ENCODE measurements around the gene ADAMTS7. TPM values are rescaled to one million over a fixed set of nuclear protein-coding genes. Genes with fewer than 3 reads are reported as not detected.
A peak's percentile ranks its signal among the peaks of the same experiment; 100 is the strongest.
"Not testable (repeated sequence)": the region's sequence is repeated elsewhere in the genome, so short reads cannot be mapped to it uniquely, and the experiment has no call there.

ADAMTS7 gene
- total and polyA plus RNA-seq, 5 donors from 2014 or later = not detected

GRCh38 chr15:78771020-78771419 is 40.2 kb downstream of the ADAMTS7 start:
- not testable (repeated sequence) for H3K4me1 Mint-ChIP-seq; H3K36me3 ChIP-seq (ENCODE audit: control insufficient read depth, insufficient read depth, low read length); H3K9me3 ChIP-seq (ENCODE audit: control insufficient read depth in 2 of 2, low read length in 2 of 2); H3K27ac Mint-ChIP-seq; ATAC-seq (ENCODE audit: low read depth in 2 of 2); H3K9me3 Mint-ChIP-seq; H3K27me3 Mint-ChIP-seq; DNase-seq; H3K36me3 Mint-ChIP-seq; H3K4me3 Mint-ChIP-seq; H3K27ac ChIP-seq (ENCODE audit: insufficient read depth, low read length, poor library complexity, severe bottlenecking); H3K4me3 ChIP-seq (ENCODE audit: low read depth, low read length); H3K27me3 ChIP-seq (ENCODE audit: control insufficient read depth, insufficient read depth, low read length); H3K4me1 ChIP-seq (ENCODE audit: control insufficient read depth, insufficient read depth, low read length, poor library complexity, severe bottlenecking)

GRCh38 chr15:78769473-78770225 is 41.6 kb downstream of the ADAMTS7 start:
- not testable (repeated sequence) for H3K27me3 ChIP-seq (ENCODE audit: control insufficient read depth, insufficient read depth, low read length); H3K4me1 ChIP-seq (ENCODE audit: control insufficient read depth, insufficient read depth, low read length, poor library complexity, severe bottlenecking); H3K9me3 Mint-ChIP-seq; DNase-seq; H3K9me3 ChIP-seq (ENCODE audit: control insufficient read depth in 2 of 2, low read length in 2 of 2); ATAC-seq (ENCODE audit: low read depth in 2 of 2); H3K4me3 ChIP-seq (ENCODE audit: low read depth, low read length); H3K36me3 Mint-ChIP-seq; H3K4me3 Mint-ChIP-seq; H3K27me3 Mint-ChIP-seq; H3K27ac ChIP-seq (ENCODE audit: insufficient read depth, low read length, poor library complexity, severe bottlenecking); H3K36me3 ChIP-seq (ENCODE audit: control insufficient read depth, insufficient read depth, low read length); H3K4me1 Mint-ChIP-seq
- H3K27ac Mint-ChIP-seq = peak overlapping the region in 2 of 3 donors; percentile 20 to 73

- H3K36me3 ChIP-seq (ENCODE audit: control insufficient read depth, insufficient read depth, low read length) = no peaks in the 10 kb centered on the region
- Mint-ChIP-seq H3K9me3 (no peaks in the 10 kb centered on the region), H3K27me3 (no peaks in the 10 kb centered on the region), H3K4me3 (no peak overlapping the region), H3K36me3 (no peaks in the 10 kb centered on the region), H3K4me1 (no peaks in the 10 kb centered on the region), H3K27ac (peak overlapping the region in 2 of 3 donors; percentile 20 to 73)
- H3K27me3 ChIP-seq (ENCODE audit: control insufficient read depth, insufficient read depth, low read length) = no peaks in the 10 kb centered on the region
- no peak overlapping the region for H3K4me3 ChIP-seq (ENCODE audit: low read depth, low read length)
- no peaks in the 10 kb centered on the region for H3K9me3 ChIP-seq (ENCODE audit: control insufficient read depth in 2 of 2, low read length in 2 of 2)
- DNase-seq (no peak), ATAC-seq (ENCODE audit: low read depth in 2 of 2) (no peak)
- H3K27ac ChIP-seq (ENCODE audit: insufficient read depth, low read length, poor library complexity, severe bottlenecking) = no peak overlapping the region
- H3K4me1 ChIP-seq (ENCODE audit: control insufficient read depth, insufficient read depth, low read length, poor library complexity, severe bottlenecking) = no peaks in the 10 kb centered on the region
Measured at GRCh38 chr15:78768531-78769408, 42.5 kb downstream of the ADAMTS7 start.

DNA sequence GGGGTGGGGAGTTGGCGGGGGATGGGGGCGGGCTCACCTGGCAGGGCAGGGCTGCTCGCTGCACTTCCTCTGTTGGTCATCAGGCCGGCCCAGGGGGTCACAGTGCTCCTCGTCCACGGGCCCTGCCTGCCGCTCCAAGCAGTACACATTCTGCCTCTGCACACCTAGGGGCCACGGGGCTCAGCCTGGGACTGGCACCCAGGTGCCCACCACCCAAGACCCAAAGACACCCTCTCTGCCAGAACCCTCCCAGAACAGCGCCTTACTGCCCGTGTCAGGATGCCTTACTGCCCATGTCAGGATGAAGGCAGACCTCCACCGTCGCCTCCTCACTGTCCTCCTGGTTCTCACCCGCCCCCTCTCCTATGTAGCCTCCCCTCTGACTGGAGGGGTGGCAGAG is 43.2 kb downstream of the ADAMTS7 start:
- Histone ChIP-seq H3K27me3 (ENCODE audit: control insufficient read depth, insufficient read depth, low read length) (no peaks in the 10 kb centered on the region), H3K4me1 (ENCODE audit: control insufficient read depth, insufficient read depth, low read length, poor library complexity, severe bottlenecking) (no peaks in the 10 kb centered on the region), H3K36me3 (ENCODE audit: control insufficient read depth, insufficient read depth, low read length) (no peaks in the 10 kb centered on the region), H3K4me3 (ENCODE audit: low read depth, low read length) (no peak overlapping the region), H3K27ac (ENCODE audit: insufficient read depth, low read length, poor library complexity, severe bottlenecking) (no peak overlapping the region), H3K9me3 (ENCODE audit: control insufficient read depth in 2 of 2, low read length in 2 of 2) (no peaks in the 10 kb centered on the region)
- Mint-ChIP-seq H3K27me3 (no peaks in the 10 kb centered on the region), H3K36me3 (no peaks in the 10 kb centered on the region), H3K4me1 (peaks cover 0 to 5% (median 0%) of the 10 kb centered on the region in 4 donors), H3K9me3 (no peaks in the 10 kb centered on the region), H3K27ac (no peak overlapping the region), H3K4me3 (no peak overlapping the region)
- ATAC-seq (ENCODE audit: low read depth in 2 of 2) (no peak), DNase-seq (no peak)

- DNase-seq = no peak
Measured at GRCh38 chr15:78767331-78767951, 43.8 kb downstream of the ADAMTS7 start.

DNA sequence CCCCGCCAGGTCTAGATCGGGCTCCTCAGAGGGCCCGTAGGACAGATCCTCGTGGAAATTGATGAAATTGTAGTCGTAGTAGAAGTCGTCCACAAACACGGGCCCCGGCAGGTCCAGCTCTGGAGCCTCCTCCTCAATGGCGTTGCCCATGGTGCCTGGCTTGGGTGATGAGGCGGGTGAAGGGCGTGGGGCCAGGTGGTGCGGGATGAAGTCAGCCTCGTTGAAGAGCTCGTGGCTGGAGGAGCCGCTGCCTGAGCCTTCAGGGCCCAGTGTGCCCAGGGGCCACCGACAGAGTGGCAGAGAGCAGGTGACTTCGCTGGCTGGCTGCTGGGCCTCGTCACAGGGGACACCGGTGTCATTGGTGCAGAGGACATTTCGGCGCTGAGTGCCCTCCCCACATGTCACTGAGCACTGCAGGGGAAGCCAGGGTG is 44.6 kb downstream of the ADAMTS7 start:
- not testable (repeated sequence) for H3K27ac Mint-ChIP-seq; H3K4me3 Mint-ChIP-seq; H3K36me3 ChIP-seq (ENCODE audit: control insufficient read depth, insufficient read depth, low read length); H3K9me3 ChIP-seq (ENCODE audit: control insufficient read depth in 2 of 2, low read length in 2 of 2); H3K27ac ChIP-seq (ENCODE audit: insufficient read depth, low read length, poor library complexity, severe bottlenecking); H3K9me3 Mint-ChIP-seq; DNase-seq; ATAC-seq (ENCODE audit: low read depth in 2 of 2); H3K4me3 ChIP-seq (ENCODE audit: low read depth, low read length); H3K27me3 Mint-ChIP-seq; H3K27me3 ChIP-seq (ENCODE audit: control insufficient read depth, insufficient read depth, low read length); H3K36me3 Mint-ChIP-seq; H3K4me1 ChIP-seq (ENCODE audit: control insufficient read depth, insufficient read depth, low read length, poor library complexity, severe bottlenecking)
- H3K4me1 Mint-ChIP-seq = peaks cover 0 to 11% (median 1%) of the 10 kb centered on the region in 4 donors

More at GRCh38 chr15:78767331-78767951, 43.8 kb downstream of the ADAMTS7 start:
- Histone ChIP-seq H3K4me1 (ENCODE audit: control insufficient read depth, insufficient read depth, low read length, poor library complexity, severe bottlenecking) (no peaks in the 10 kb centered on the region), H3K4me3 (ENCODE audit: low read depth, low read length) (no peak overlapping the region), H3K27ac (ENCODE audit: insufficient read depth, low read length, poor library complexity, severe bottlenecking) (no peak overlapping the region), H3K36me3 (ENCODE audit: control insufficient read depth, insufficient read depth, low read length) (no peaks in the 10 kb centered on the region), H3K9me3 (ENCODE audit: control insufficient read depth in 2 of 2, low read length in 2 of 2) (no peaks in the 10 kb centered on the region), H3K27me3 (ENCODE audit: control insufficient read depth, insufficient read depth, low read length) (no peaks in the 10 kb centered on the region)
- H3K36me3 Mint-ChIP-seq = no peaks in the 10 kb centered on the region
- peaks cover 0 to 5% (median 0%) of the 10 kb centered on the region in 4 donors for H3K4me1 Mint-ChIP-seq
- H3K27ac Mint-ChIP-seq = no peak overlapping the region
- no peak overlapping the region for H3K4me3 Mint-ChIP-seq
- ATAC-seq (ENCODE audit: low read depth in 2 of 2) = no peak
- no peaks in the 10 kb centered on the region for H3K9me3 Mint-ChIP-seq
- no peaks in the 10 kb centered on the region for H3K27me3 Mint-ChIP-seq

DNA sequence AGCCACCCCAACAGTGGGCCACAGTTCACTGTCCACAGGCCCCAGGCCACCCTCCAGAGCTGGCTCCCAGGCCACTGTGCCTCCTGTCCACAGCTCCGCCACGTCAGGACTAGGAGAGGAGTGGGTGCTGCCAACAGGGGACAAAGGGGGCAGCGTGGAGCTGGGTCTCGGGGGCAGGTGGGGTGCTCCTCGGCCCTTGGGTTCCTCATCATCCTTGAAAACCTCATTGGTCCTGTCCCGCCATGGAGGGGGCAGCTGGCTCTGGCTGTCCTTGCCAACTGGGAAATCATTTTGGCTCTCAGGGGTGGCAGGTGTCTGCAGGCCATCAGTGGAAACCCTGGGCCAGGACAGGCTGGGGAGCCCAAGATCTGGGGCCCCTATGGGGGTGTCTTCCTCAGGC is 45.2 kb downstream of the ADAMTS7 start:
- Mint-ChIP-seq H3K27me3 (no peaks in the 10 kb centered on the region), H3K4me1 (peaks cover 0 to 18% (median 6%) of the 10 kb centered on the region in 4 donors), H3K9me3 (no peaks in the 10 kb centered on the region), H3K36me3 (no peaks in the 10 kb centered on the region), H3K4me3 (no peak overlapping the region), H3K27ac (no peak overlapping the region)
- H3K27ac ChIP-seq (ENCODE audit: insufficient read depth, low read length, poor library complexity, severe bottlenecking) = no peak overlapping the region
- no peak overlapping the region for H3K4me3 ChIP-seq (ENCODE audit: low read depth, low read length)
- peaks cover 13% of the 10 kb centered on the region for H3K4me1 ChIP-seq (ENCODE audit: control insufficient read depth, insufficient read depth, low read length, poor library complexity, severe bottlenecking)
- H3K36me3 ChIP-seq (ENCODE audit: control insufficient read depth, insufficient read depth, low read length) = no peaks in the 10 kb centered on the region
- no peaks in the 10 kb centered on the region for H3K9me3 ChIP-seq (ENCODE audit: control insufficient read depth in 2 of 2, low read length in 2 of 2)
- DNase-seq (no peak), ATAC-seq (ENCODE audit: low read depth in 2 of 2) (no peak)
- H3K27me3 ChIP-seq (ENCODE audit: control insufficient read depth, insufficient read depth, low read length) = no peaks in the 10 kb centered on the region

Measured in CD4-positive, CD25-positive, alpha-beta regulatory T cell (primary cell).